WTC11 (cell line): ENCODE measurements around the gene PLEKHH3.

ENCODE experiments used
- CTCF ChIP-seq: fragments of 200-600 bp; IDR thresholded peaks from 2 replicates; pipeline ENCODE4 v1.8.0; 2022; ENCODE audit warnings: antibody characterized with exemption
- ZNF416 ChIP-seq: fragments of 250-450 bp; sonication (Bioruptor Pico); IDR thresholded peaks from 2 replicates; pipeline ENCODE4 v1.9.0; 2021; ENCODE audit warnings: mild to moderate bottlenecking, inconsistent platforms

- no peak for TF ChIP-seq ZNF416
- TF ChIP-seq CTCF, result no peak
These were observed 4.8 kb downstream of the PLEKHH3 start for GRCh38 chr17:42672038-42672437.
